ENCODE results near the gene ANKRD36. TPM values are rescaled to one million over a fixed set of nuclear protein-coding genes. Genes with fewer than 3 reads are reported as not detected.
A peak's percentile ranks its signal among the peaks of the same experiment; 100 is the strongest.
"Not testable (repeated sequence)": the region's sequence is repeated elsewhere in the genome, so short reads cannot be mapped to it uniquely, and the experiment has no call there.

The ANKRD36 gene
- total and polyA plus RNA-seq, 9 of the 15 experiments (the other 6 are each of a cell fraction or from before 2014, with no cell fraction given) = 8.0 to 29.1 (median 15.4) TPM

GRCh38 chr2:97112320-97113049 lies 468 bp upstream of the ANKRD36 start:
- H3K27me3 ChIP-seq (ENCODE audit: control insufficient read depth in 2 of 2, insufficient read depth in 2 of 2, low read length in 2 of 2); H3K36me3 ChIP-seq (ENCODE audit: control insufficient read depth, insufficient read depth, low read length); H3K9me1 ChIP-seq (ENCODE audit: control insufficient read depth, insufficient read depth, low read length); H3K9me3 ChIP-seq (replicated peaks; ENCODE audit: control insufficient read depth, insufficient read depth, low read depth, low read length); H3K79me2 ChIP-seq (ENCODE audit: control insufficient read depth, insufficient read depth, low read length); BruUV-seq (replicated peaks); H4K20me1 ChIP-seq (replicated peaks; ENCODE audit: control insufficient read depth, insufficient read depth, low read length); H3K4me1 ChIP-seq (replicated peaks in 1 of 2; ENCODE audit: control insufficient read depth in 2 of 2, insufficient read depth in 2 of 2, low read length in 2 of 2); TF ChIP-seq REST (CRISPR knock-in tag; IDR thresholded peaks at IDR 0.05; ENCODE audit: low read depth): not testable (repeated sequence)
- CTCF ChIA-PET (ENCODE audit: low intra/inter-chr PET ratio) = interaction anchor here (0.6 to 1.8 kb wide), 6 partner anchors 69 to 1090 kb away, joined by 3 to 16 read pairs (median 4); partner anchors contain the start of genes ADRA2B and ANKRD39
- 0% methylated on average over 31 of the region's 44 CpGs for WGBS (ENCODE audit: insufficient coverage, low coverage, missing lambda C conversion rate)
- ATAC-seq = peak; percentile 73
- in situ Hi-C loops (cut with MboI) = loop anchor here (25.0 kb wide), 1 partner anchor 250 kb away; the partner anchor contains the start of genes ANKRD39 and SEMA4C
- peak; percentile 5 to 29 (median 7) for DNase-seq (ENCODE audit: extremely low read depth in 1 of 4, low spot score in 3 of 4)
- Histone ChIP-seq H2AFZ (ENCODE audit: low read depth, low read length) (peak overlapping the region; percentile 99), H3K4me3 (peak overlapping the region; percentile 61), H3K9ac (ENCODE audit: insufficient read depth in 1 of 2, low read depth in 2 of 2, low read length in 2 of 2) (peak overlapping the region; percentile 64 to 94; a peak in 3 of 4 replicates), H3K27ac (ENCODE audit: extremely low read depth, low read depth, low read length) (peak overlapping the region; percentile 81), H3K4me2 (ENCODE audit: insufficient read depth, low read length) (peak overlapping the region; percentile 96)
- peak; percentile 90 for FAIRE-seq
- intact Hi-C loops (cut with micrococcal nuclease) = loop anchor here (2.0 to 5.0 kb wide), 3 partner anchors 100 to 255 kb away; partner anchors contain the start of gene ANKRD39
- POLR2A ChIA-PET = interaction anchor here (0.6 to 0.7 kb wide), 2 partner anchors 233 to 1418 kb away, joined by 3 read pairs; no protein-coding TSS in a partner anchor
- TF ChIP-seq REST (IDR thresholded peaks at IDR 0.05; ENCODE audit: borderline replicate concordance) (peak; percentile 78; the same call in 1 of the 2 replicates), SMC3 (conservative IDR thresholded peaks at IDR 0.05; ENCODE audit: insufficient read depth, low read depth, low read length) (peak; percentile 57), CREB3L1 (IDR thresholded peaks at IDR 0.05; ENCODE audit: borderline replicate concordance, low read depth) (peak; percentile 75; the same call in 1 of the 2 replicates), XRCC5 (IDR thresholded peaks at IDR 0.05; ENCODE audit: low read depth, low read length) (peak; percentile 9; the same call in 1 of the 2 replicates), CC2D1A (IDR thresholded peaks at IDR 0.05) (peak; percentile 76), DEAF1 (CRISPR knock-in tag; IDR thresholded peaks at IDR 0.05) (peak; percentile 93)

Data from K562 (cell line).